Coronary artery (tissue), 2 donors: Measurements from ENCODE around the gene PIBF1.

Experiments
- DNase-seq: peaks from one replicate; pipeline ENCODE4 v3.0.0-alpha.2; 2017; ENCODE audit warnings: low spot score
- H3K27ac ChIP-seq, 2 donors: fragments of 200-600 bp; sonication (generic); one replicate each; pipeline ENCODE4 v1.5.1; 2016 to 2019
- H3K4me3 ChIP-seq: fragments of 200-600 bp; sonication (generic); 2 replicates; pipeline ENCODE4 v1.5.1; 2016; ENCODE audit warnings: mild to moderate bottlenecking, moderate library complexity
- TF ChIP-seq, protein P1 (sequence below): fragments of 200-600 bp; sonication (generic); IDR thresholded peaks from one replicate; pipeline ENCODE4 v1.5.1; 2019; ENCODE audit warnings: antibody characterized with exemption

The PIBF1 gene

DNA sequence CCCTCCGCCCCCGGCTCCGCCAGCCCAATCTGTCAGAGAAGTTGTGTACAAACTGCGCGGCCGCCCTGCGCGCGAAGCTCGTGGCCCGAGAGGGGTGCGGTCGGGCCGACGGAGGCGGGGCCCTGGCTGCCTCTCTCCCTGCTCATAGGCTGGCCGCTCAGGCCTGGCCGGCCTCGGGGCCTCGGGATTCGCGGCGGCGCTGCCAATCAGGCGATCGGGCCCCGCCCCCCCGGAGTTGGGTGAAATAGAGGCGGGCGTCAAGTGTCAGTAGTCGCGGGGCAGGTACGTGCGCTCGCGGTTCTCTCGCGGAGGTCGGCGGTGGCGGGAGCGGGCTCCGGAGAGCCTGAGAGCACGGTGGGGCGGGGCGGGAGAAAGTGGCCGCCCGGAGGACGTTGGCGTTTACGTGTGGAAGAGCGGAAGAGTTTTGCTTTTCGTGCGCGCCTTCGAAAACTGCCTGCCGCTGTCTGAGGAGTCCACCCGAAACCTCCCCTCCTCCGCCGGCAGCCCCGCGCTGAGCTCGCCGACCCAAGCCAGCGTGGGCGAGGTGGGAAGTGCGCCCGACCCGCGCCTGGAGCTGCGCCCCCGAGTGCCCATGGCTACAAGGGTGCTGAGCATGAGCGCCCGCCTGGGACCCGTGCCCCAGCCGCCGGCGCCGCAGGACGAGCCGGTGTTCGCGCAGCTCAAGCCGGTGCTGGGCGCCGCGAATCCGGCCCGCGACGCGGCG lies 277.0 kb downstream of the PIBF1 start, which contains the start of gene KLF5:
KLF5 (plus strand) TSS at position 270 of the 724 bp plus-strand sequence; CDS start at position 593, 323 bp downstream.
- peak; percentile 97 for DNase-seq
- Histone ChIP-seq H3K27ac (peak within 1 kb of the TSS; percentile 76 to 81), H3K4me3 (peak within 1 kb of the TSS; percentile 95)
- TF ChIP-seq, protein P1, sequence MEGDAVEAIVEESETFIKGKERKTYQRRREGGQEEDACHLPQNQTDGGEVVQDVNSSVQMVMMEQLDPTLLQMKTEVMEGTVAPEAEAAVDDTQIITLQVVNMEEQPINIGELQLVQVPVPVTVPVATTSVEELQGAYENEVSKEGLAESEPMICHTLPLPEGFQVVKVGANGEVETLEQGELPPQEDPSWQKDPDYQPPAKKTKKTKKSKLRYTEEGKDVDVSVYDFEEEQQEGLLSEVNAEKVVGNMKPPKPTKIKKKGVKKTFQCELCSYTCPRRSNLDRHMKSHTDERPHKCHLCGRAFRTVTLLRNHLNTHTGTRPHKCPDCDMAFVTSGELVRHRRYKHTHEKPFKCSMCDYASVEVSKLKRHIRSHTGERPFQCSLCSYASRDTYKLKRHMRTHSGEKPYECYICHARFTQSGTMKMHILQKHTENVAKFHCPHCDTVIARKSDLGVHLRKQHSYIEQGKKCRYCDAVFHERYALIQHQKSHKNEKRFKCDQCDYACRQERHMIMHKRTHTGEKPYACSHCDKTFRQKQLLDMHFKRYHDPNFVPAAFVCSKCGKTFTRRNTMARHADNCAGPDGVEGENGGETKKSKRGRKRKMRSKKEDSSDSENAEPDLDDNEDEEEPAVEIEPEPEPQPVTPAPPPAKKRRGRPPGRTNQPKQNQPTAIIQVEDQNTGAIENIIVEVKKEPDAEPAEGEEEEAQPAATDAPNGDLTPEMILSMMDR: no peak

DNA sequence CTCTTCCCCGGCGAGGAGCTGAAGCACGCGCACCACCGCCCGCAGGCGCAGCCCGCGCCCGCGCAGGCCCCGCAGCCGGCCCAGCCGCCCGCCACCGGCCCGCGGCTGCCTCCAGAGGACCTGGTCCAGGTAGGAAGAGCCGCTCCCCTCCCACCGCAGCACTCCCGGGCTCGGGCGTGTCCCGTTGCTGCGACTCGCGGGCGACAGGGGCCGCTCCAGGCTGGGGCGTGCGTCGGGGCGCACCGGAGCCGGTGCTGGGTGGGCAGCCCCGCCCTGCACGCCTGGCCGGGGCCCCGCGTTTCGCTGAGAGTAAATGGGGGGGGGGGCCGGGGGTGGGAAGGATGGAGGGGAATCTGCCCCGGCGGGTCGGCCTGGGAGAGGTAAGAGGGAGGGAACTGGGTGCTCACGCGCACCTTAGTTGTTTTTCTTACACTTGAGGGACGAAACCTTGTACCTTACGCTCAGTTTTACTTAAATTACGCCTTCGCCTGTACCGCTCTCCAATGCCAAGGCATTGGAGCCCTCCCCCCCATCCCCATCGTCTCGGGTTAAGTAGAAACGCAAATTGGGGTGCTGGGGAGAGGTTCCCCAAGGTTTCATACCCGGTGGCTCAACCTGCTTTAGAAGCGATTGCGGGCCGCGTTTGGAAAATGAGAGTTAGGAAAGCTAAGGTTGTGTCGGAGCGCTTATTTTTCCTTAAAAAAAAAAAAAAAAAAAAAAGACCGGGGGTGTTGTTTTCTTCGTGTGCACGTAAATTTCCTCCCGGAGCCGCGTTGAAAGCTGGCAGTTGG lies 277.7 kb downstream of the PIBF1 start:
- Histone ChIP-seq H3K4me3 (peak overlapping the region; percentile 95), H3K27ac (peak overlapping the region; percentile 76 to 81)
- DNase-seq: no peak
- TF ChIP-seq, protein P1: no peak

DNA sequence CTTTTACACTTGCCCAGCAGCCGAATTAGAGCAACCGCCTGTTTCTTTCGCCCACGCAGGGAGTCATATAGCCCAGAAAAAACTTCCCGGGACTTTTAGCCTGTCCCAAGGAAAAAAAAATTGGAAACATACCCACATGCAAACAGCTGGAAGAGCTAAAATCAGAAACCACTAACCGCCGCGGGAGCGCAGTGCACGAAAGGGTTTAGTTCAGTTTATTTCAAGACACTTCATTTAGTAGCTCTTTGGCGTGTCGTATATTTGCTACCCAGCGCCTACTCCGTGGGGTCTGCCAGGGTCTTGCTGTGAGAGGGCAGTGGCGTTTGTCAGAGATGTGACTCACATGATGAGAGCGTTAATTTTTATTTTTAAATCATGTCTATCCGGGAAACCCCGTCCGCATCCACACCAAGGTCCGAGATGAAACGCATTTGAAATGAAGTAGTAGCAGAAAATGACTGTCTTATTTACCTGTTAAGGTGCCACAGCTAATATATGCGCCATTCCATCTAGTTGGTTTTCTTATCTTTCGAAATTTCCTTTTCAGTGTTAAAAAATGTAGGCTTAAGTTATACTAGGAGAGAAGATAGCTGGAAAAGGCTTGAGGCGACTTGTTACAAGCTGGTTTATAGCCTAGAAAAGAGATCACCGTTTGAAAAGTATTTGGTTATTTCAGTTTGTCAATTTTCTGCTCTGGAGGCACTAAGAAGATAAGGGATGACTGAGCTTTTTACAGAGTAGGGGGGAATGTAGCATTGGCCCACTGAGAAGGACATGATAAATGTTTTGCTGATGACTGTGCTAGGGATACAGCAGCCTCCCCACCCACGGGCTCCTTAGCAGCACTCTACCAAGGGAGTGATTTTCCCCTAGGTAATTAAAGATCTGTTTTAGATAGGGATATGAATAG lies 278.6 kb downstream of the PIBF1 start:
- TF ChIP-seq, protein P1: no peak
- peak overlapping the region; percentile 95 for H3K4me3 ChIP-seq
- peak overlapping the region; percentile 57 to 76 for H3K27ac ChIP-seq
- no peak for DNase-seq

GRCh38 chr13:73061473-73061872 lies 279.5 kb downstream of the PIBF1 start:
- TF ChIP-seq, protein P1: no peak
- Histone ChIP-seq H3K4me3 (no peak overlapping the region), H3K27ac (no peak overlapping the region)
- DNase-seq: no peak

DNA sequence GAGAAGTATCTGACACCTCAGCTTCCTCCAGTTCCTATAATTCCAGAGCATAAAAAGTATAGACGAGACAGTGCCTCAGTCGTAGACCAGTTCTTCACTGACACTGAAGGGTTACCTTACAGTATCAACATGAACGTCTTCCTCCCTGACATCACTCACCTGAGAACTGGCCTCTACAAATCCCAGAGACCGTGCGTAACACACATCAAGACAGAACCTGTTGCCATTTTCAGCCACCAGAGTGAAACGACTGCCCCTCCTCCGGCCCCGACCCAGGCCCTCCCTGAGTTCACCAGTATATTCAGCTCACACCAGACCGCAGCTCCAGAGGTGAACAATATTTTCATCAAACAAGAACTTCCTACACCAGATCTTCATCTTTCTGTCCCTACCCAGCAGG lies 279.9 kb downstream of the PIBF1 start:
- H3K4me3 ChIP-seq: no peak overlapping the region
- H3K27ac ChIP-seq: no peak overlapping the region
- no peak for DNase-seq
- TF ChIP-seq, protein P1: no peak

DNA sequence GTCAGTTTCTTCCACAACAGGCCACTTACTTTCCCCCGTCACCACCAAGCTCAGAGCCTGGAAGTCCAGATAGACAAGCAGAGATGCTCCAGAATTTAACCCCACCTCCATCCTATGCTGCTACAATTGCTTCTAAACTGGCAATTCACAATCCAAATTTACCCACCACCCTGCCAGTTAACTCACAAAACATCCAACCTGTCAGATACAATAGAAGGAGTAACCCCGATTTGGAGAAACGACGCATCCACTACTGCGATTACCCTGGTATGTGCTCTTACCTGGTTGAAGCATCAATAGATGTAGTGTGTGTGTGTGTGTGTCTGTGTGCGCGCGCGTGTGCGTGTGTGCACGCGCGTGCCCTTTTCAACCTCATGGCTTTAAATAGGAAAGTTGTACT lies 280.5 kb downstream of the PIBF1 start:
- DNase-seq: no peak
- Histone ChIP-seq H3K4me3 (no peak overlapping the region), H3K27ac (no peak overlapping the region)
- TF ChIP-seq, protein P1: no peak
